ENCODE measurements around the gene PIGK.

- TF ChIP-seq, protein P1, sequence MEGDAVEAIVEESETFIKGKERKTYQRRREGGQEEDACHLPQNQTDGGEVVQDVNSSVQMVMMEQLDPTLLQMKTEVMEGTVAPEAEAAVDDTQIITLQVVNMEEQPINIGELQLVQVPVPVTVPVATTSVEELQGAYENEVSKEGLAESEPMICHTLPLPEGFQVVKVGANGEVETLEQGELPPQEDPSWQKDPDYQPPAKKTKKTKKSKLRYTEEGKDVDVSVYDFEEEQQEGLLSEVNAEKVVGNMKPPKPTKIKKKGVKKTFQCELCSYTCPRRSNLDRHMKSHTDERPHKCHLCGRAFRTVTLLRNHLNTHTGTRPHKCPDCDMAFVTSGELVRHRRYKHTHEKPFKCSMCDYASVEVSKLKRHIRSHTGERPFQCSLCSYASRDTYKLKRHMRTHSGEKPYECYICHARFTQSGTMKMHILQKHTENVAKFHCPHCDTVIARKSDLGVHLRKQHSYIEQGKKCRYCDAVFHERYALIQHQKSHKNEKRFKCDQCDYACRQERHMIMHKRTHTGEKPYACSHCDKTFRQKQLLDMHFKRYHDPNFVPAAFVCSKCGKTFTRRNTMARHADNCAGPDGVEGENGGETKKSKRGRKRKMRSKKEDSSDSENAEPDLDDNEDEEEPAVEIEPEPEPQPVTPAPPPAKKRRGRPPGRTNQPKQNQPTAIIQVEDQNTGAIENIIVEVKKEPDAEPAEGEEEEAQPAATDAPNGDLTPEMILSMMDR (IDR thresholded peaks at IDR 0.05; ENCODE audit: low read length) = no peak
- TF ChIP-seq EZH2phosphoT487 (IDR thresholded peaks at IDR 0.05; ENCODE audit: low read length) = no peak
Measured at GRCh38 chr1:77222496-77222895, 3.3 kb upstream of the PIGK start.
